Prostate gland (tissue), 2 donors: ENCODE measurements around the gene CNTNAP2. TPM values are rescaled to one million over a fixed set of nuclear protein-coding genes. Genes with fewer than 3 reads are reported as not detected.

ENCODE experiments used
- DNase-seq: peaks from one replicate; pipeline ENCODE4 v3.0.0-alpha.2; 2019; ENCODE audit warnings: low spot score
- H3K27ac ChIP-seq, 2 donors: fragments of 200-600 bp; sonication (generic); 2 replicates each; pipeline ENCODE4 v1.5.1; 2017 to 2019
- H3K27me3 ChIP-seq: fragments of 200-600 bp; sonication (generic); replicated peaks from 2 replicates; pipeline ENCODE4 v1.5.1; 2019; ENCODE audit not compliant: insufficient read depth
- H3K36me3 ChIP-seq, 2 donors: fragments of 200-600 bp; sonication (generic); 1 replicate in 1 of 2; 2 replicates in 1 of 2; pipeline versions ENCODE4 v1.5.1 to v1.8.1; 2017 to 2019
- H3K4me1 ChIP-seq: fragments of 200-600 bp; sonication (generic); replicated peaks from 2 replicates; pipeline ENCODE4 v1.5.1; 2019
- H3K4me3 ChIP-seq, 2 donors: fragments of 200-600 bp; sonication (generic); 2 replicates each; pipeline ENCODE4 v1.5.1; 2017 to 2019
- H3K9me3 ChIP-seq: fragments of 200-600 bp; sonication (generic); 2 replicates; pipeline ENCODE4 v1.5.1; 2017
- CTCF ChIP-seq, 4 experiments: fragments of 200-600 bp in 2 of 4; fragments of 450-650 bp in 2 of 4; sonication (generic) in 2 of 4; IDR thresholded peaks; 1 replicate in 3 of 4; 2 replicates in 1 of 4; pipeline ENCODE4 v1.5.1; 2016 to 2019; ENCODE audit warnings: antibody characterized with exemption in 4 of 4, mild to moderate bottlenecking in 2 of 4, moderate library complexity in 2 of 4
- POLR2A ChIP-seq: fragments of 450-650 bp; IDR thresholded peaks from one replicate; pipeline ENCODE4 v1.6.1; 2016; ENCODE audit warnings: antibody characterized with exemption, mild to moderate bottlenecking
- POLR2AphosphoS5 ChIP-seq: sonication (generic); formaldehyde crosslinking; IDR thresholded peaks from one replicate; pipeline ENCODE4 v1.6.1; 2017; ENCODE audit warnings: antibody characterized with exemption
- WGBS: methylation state at CpG from one replicate; pipeline ENCODE4 v1.1.5; 2018; 5-methylcytosine and 5-hydroxymethylcytosine counted together
- intact Hi-C: fragments of 100-400 bp; cut with DNase I; formaldehyde crosslinking; loops from one replicate; pipeline ENCODE4 v1.14.2; 2022
- total RNA-seq, 2 donors: library from RNA; depleted of rRNA; stranded (reverse); fragments of >200 nt; gene quantifications; one replicate each; pipeline ENCODE4 v1.1.0, GENCODE V29; 2016

Gene CNTNAP2
- total RNA-seq, 2 donors from 2014 or later, result 10.6 to 43.7 TPM

GRCh38 chr7:147300293-147300692, 1183.7 kb downstream of the CNTNAP2 start:
- no peak overlapping the region for H3K4me3 ChIP-seq
- DNase-seq, result no peak
- H3K36me3 ChIP-seq, result no peaks in the 10 kb centered on the region
- no peak overlapping the region for H3K27ac ChIP-seq
- TF ChIP-seq POLR2AphosphoS5, result no peak
- no peak for TF ChIP-seq POLR2A
- TF ChIP-seq CTCF (IDR thresholded peaks at IDR 0.05), result no peak
- intact Hi-C loops, result no loop called here
- no peaks in the 10 kb centered on the region for H3K9me3 ChIP-seq
- no peaks in the 10 kb centered on the region for H3K27me3 ChIP-seq
- 86% methylated on average over 1 of the region's 1 CpG for WGBS
- H3K4me1 ChIP-seq, result no peaks in the 10 kb centered on the region

GRCh38 chr7:147304376-147304775, 1187.8 kb downstream of the CNTNAP2 start:
- TF ChIP-seq POLR2AphosphoS5, result no peak
- no peak for TF ChIP-seq CTCF (IDR thresholded peaks at IDR 0.05)
- no peak for TF ChIP-seq POLR2A
- intact Hi-C loops, result no loop called here
- no peak for DNase-seq
- Histone ChIP-seq H3K27me3 (no peaks in the 10 kb centered on the region), H3K4me1 (no peaks in the 10 kb centered on the region), H3K36me3 (no peaks in the 10 kb centered on the region), H3K27ac (no peak overlapping the region), H3K4me3 (no peak overlapping the region), H3K9me3 (no peaks in the 10 kb centered on the region)
- 88% methylated on average over 2 of the region's 2 CpGs for WGBS

- intact Hi-C loops, result no loop called here
- no peak for TF ChIP-seq POLR2AphosphoS5
- no peak for TF ChIP-seq POLR2A
- no peak for TF ChIP-seq CTCF (IDR thresholded peaks at IDR 0.05)
- Histone ChIP-seq H3K4me1 (no peaks in the 10 kb centered on the region), H3K36me3 (no peaks in the 10 kb centered on the region), H3K27me3 (no peaks in the 10 kb centered on the region), H3K9me3 (no peaks in the 10 kb centered on the region), H3K27ac (no peak overlapping the region), H3K4me3 (no peak overlapping the region)
- DNase-seq, result no peak
- 87% methylated on average over 2 of the region's 2 CpGs for WGBS
These were observed 1189.2 kb downstream of the CNTNAP2 start for GRCh38 chr7:147305827-147306226.

- no peak overlapping the region for H3K4me3 ChIP-seq
- no peaks in the 10 kb centered on the region for H3K4me1 ChIP-seq
- 56% methylated on average over 5 of the region's 5 CpGs for WGBS
- intact Hi-C loops, result no loop called here
- TF ChIP-seq POLR2AphosphoS5 (no peak), CTCF (IDR thresholded peaks at IDR 0.05) (no peak), POLR2A (no peak)
- no peak overlapping the region for H3K27ac ChIP-seq
- no peaks in the 10 kb centered on the region for H3K36me3 ChIP-seq
- H3K27me3 ChIP-seq, result no peaks in the 10 kb centered on the region
- no peak for DNase-seq
- H3K9me3 ChIP-seq, result no peaks in the 10 kb centered on the region
These were observed 1191.9 kb downstream of the CNTNAP2 start for GRCh38 chr7:147308539-147308938.

- H3K27ac ChIP-seq, result no peak overlapping the region
- no peaks in the 10 kb centered on the region for H3K9me3 ChIP-seq
- no peaks in the 10 kb centered on the region for H3K4me1 ChIP-seq
- H3K27me3 ChIP-seq, result no peaks in the 10 kb centered on the region
- intact Hi-C loops, result no loop called here
- TF ChIP-seq POLR2AphosphoS5 (no peak), POLR2A (no peak), CTCF (IDR thresholded peaks at IDR 0.05) (no peak)
- DNase-seq, result no peak
- no peaks in the 10 kb centered on the region for H3K36me3 ChIP-seq
- WGBS, result 75% methylated on average over 1 of the region's 1 CpG
- no peak overlapping the region for H3K4me3 ChIP-seq
These were observed 1194.7 kb downstream of the CNTNAP2 start for GRCh38 chr7:147311336-147311735.
